C1 segment of cervical spinal cord (tissue), 14 donors: Measurements from ENCODE around the gene MIEN1.
A peak's percentile ranks its signal among the peaks of the same experiment; 100 is the strongest.
"Not testable (repeated sequence)": the region's sequence is repeated elsewhere in the genome, so short reads cannot be mapped to it uniquely, and the experiment has no call there.

Experiments used
- DNase-seq, 14 donors: peaks; one replicate each; lab custom pipeline; 2025; lab: John Stamatoyannopoulos, UW

MIEN1 gene

GRCh38 chr17:39730095-39730921 is at the start of gene MIEN1:
MIEN1 (minus strand) TSS chr17:39730532; CDS start chr17:39730495, 37 bp downstream.
- peak; percentile 50 to 93 (median 84) for DNase-seq

GRCh38 chr17:39777534-39778365 is 47.4 kb upstream of the MIEN1 start:
- DNase-seq: no peak

- DNase-seq: no peak
Observed at GRCh38 chr17:39776252-39776651, 45.9 kb upstream of the MIEN1 start.

GRCh38 chr17:39775031-39775430 is 44.7 kb upstream of the MIEN1 start:
- no peak for DNase-seq

GRCh38 chr17:39774047-39774446 is 43.7 kb upstream of the MIEN1 start:
- no peak for DNase-seq

GRCh38 chr17:39772987-39773934 is 42.9 kb upstream of the MIEN1 start:
- DNase-seq: no peak

GRCh38 chr17:39772415-39772814 is 42.1 kb upstream of the MIEN1 start:
- no peak for DNase-seq

GRCh38 chr17:39769974-39770587 is 39.7 kb upstream of the MIEN1 start:
- no peak for DNase-seq

- no peak for DNase-seq
Observed at GRCh38 chr17:39767147-39767546, 36.8 kb upstream of the MIEN1 start.

- no peak for DNase-seq
Observed at GRCh38 chr17:39765766-39766165, 35.4 kb upstream of the MIEN1 start.

GRCh38 chr17:39765175-39765574 is 34.8 kb upstream of the MIEN1 start:
- no peak for DNase-seq

- not testable (repeated sequence) for DNase-seq
Observed at GRCh38 chr17:39764171-39764570, 33.8 kb upstream of the MIEN1 start.

GRCh38 chr17:39763051-39763820 is 32.9 kb upstream of the MIEN1 start:
- no peak for DNase-seq

- DNase-seq: no peak
Observed at GRCh38 chr17:39761861-39762496, 31.6 kb upstream of the MIEN1 start.

GRCh38 chr17:39759204-39759603 is 28.9 kb upstream of the MIEN1 start:
- no peak for DNase-seq

- DNase-seq: no peak
Observed at GRCh38 chr17:39757931-39758873, 27.9 kb upstream of the MIEN1 start.

- no peak for DNase-seq
Observed at GRCh38 chr17:39757176-39757662, 26.9 kb upstream of the MIEN1 start.

- DNase-seq: no peak
Observed at GRCh38 chr17:39756380-39757079, 26.2 kb upstream of the MIEN1 start.
